Measurements from ENCODE around the gene DGCR8.

GRCh38 chr22:20037419-20037818 lies 42.6 kb upstream of the DGCR8 start:
- no peak for TF ChIP-seq CTCF (IDR thresholded peaks at IDR 0.05)
- TF ChIP-seq POLR2A (IDR thresholded peaks at IDR 0.05): no peak

Measured in right lobe of liver (tissue), 4 donors.